Measurements from ENCODE around the gene EMP1.
"Not testable (repeated sequence)": the region's sequence is repeated elsewhere in the genome, so short reads cannot be mapped to it uniquely, and the experiment has no call there.

EMP1 gene

GRCh38 chr12:13257356-13257875 is 60.9 kb downstream of the EMP1 start:
- DNase-seq (ENCODE audit: low spot score), result no peak

- DNase-seq (ENCODE audit: low spot score), result no peak
Observed at GRCh38 chr12:13258197-13258596, 61.7 kb downstream of the EMP1 start.

- DNase-seq (ENCODE audit: low spot score), result no peak
Observed at GRCh38 chr12:13258717-13259119, 62.2 kb downstream of the EMP1 start.

- DNase-seq (ENCODE audit: low spot score), result not testable (repeated sequence)
Observed at GRCh38 chr12:13259625-13260024, 63.1 kb downstream of the EMP1 start.

GRCh38 chr12:13267826-13268225 is 71.3 kb downstream of the EMP1 start:
- not testable (repeated sequence) for DNase-seq (ENCODE audit: low spot score)

- DNase-seq (ENCODE audit: low spot score), result no peak
Observed at GRCh38 chr12:13268581-13268980, 72.1 kb downstream of the EMP1 start.

All from kidney tubule cell (primary cell).